Measurements from ENCODE around the gene KIF19.
A peak's percentile ranks its signal among the peaks of the same experiment; 100 is the strongest.

The KIF19 gene

DNA sequence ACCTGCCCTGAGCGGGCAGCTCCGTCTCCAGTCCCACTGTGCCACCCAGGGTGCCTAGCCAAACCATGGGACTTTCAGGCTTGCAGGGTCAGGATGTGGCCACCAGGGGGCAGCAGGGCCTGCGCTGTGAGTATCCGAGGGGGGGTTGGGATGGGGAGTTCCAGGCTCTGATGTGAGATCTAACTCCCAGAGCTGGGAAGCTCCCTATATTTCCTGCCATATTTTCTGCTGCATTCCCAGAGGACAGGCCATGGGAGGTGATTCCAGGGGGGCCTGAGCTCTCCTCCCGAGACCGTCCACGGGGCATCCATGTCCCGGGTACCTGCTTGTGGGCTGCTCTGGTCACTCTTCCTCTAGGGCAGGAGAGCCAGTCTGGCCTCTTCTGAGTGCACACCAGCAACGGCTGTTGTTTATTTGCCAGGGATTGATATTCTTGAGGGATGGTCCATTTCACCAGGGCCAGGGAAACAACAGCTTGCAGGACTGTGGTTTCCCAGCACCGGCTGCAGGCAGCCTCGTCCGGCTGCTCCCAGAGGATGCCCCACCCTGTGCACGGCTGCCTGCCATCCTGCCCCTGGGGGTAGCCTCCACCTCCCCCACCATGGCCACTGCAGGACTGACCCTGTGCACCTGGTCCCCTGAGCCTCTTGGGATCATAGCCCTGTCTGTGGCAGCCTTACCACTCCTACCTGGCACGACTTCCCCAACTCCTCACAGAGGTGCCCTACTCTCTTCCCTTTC, 42.5 kb downstream of the KIF19 start:
- peak; percentile 72 for DNase-seq (ENCODE audit: low read depth)
- no peaks in the 10 kb centered on the region for H3K9me3 ChIP-seq (ENCODE audit: control insufficient read depth, low read length)

DNA sequence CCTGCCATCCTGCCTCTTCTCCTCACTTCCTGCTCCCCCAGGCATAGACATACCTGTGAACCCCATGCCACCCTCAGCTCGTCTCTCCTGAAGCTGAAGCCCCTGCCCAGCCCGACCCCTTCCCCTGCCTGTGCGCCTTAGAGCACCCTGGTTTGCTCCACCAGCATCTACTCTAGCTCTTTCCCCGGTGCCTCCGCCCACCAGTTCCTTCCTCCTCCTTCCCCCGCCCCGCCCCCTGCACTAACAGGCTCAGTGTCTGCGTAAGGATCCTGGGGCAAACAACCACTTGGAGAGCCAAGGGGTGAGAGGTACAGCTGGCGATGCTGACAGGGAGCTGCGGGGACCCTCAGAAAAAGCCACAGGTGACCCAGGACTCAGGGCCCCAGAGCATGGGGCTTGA, 43.2 kb downstream of the KIF19 start:
- DNase-seq (ENCODE audit: low read depth), result no peak
- H3K4me3 ChIP-seq (ENCODE audit: low read length), result no peak overlapping the region
- H3K27me3 ChIP-seq (replicated peaks; ENCODE audit: control insufficient read depth, insufficient read depth, low read length), result peaks cover 59% of the 10 kb centered on the region
- H3K9me3 ChIP-seq (ENCODE audit: control insufficient read depth, low read length), result no peaks in the 10 kb centered on the region
- H3K36me3 ChIP-seq (ENCODE audit: control insufficient read depth, insufficient read depth, low read length, severe bottlenecking), result no peaks in the 10 kb centered on the region
- no peak overlapping the region for H3K9ac ChIP-seq (ENCODE audit: low read length)
- no peaks in the 10 kb centered on the region for H3K4me1 ChIP-seq (ENCODE audit: control insufficient read depth, insufficient read depth, low read length)

More for the DNA sequence above, 42.5 kb downstream of the KIF19 start:
- no peaks in the 10 kb centered on the region for H3K4me1 ChIP-seq (ENCODE audit: control insufficient read depth, insufficient read depth, low read length)
- no peaks in the 10 kb centered on the region for H3K36me3 ChIP-seq (ENCODE audit: control insufficient read depth, insufficient read depth, low read length, severe bottlenecking)
- no peak overlapping the region for H3K9ac ChIP-seq (ENCODE audit: low read length)
- peaks cover 53% of the 10 kb centered on the region for H3K27me3 ChIP-seq (replicated peaks; ENCODE audit: control insufficient read depth, insufficient read depth, low read length)
- H3K4me3 ChIP-seq (ENCODE audit: low read length), result no peak overlapping the region

DNA sequence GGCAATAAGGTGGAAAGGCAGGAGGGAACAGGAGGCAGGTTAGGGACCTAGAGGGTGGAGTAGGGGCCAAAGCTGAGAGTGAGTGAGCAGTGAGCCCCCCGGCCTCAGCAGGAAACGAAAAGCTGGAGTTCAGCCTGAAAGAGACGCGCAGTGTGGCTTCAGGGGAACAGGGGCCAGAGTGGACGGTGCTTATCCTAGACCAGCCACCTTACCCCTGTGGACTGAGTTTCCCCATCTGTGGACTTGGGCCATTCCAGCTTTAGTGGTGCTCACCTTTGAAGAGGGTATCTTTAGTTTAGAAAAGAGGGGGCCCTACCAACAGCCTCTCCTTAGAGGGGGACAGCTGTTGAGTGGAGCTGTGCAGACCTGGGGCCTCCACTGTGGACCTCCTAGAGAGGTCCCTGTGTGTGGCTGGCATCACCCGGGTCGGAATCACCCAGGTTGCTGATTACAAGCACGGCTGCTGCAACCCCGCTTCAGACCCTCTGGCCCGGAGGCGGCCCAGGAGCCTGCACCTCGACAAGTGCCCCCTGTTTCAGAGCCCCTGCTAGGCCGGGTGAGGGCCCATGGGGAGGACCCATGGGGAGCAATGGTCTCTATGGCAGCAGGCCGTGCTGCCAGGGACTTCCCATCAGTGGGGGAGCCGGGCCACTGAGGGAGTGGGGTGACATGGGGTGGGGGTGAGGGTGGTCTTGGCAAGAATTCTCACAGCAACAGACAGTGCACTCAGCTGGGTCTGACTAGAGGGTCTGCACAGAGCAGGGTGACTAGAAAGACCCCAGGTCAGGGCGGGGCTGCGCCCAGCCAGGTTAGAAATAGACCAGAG, 43.9 kb downstream of the KIF19 start:
- Histone ChIP-seq H3K9ac (ENCODE audit: low read length) (no peak overlapping the region), H3K4me1 (ENCODE audit: control insufficient read depth, insufficient read depth, low read length) (no peaks in the 10 kb centered on the region), H3K36me3 (ENCODE audit: control insufficient read depth, insufficient read depth, low read length, severe bottlenecking) (no peaks in the 10 kb centered on the region), H3K4me3 (ENCODE audit: low read length) (no peak overlapping the region), H3K9me3 (ENCODE audit: control insufficient read depth, low read length) (no peaks in the 10 kb centered on the region), H3K27me3 (replicated peaks; ENCODE audit: control insufficient read depth, insufficient read depth, low read length) (peaks cover 63% of the 10 kb centered on the region)
- no peak for DNase-seq (ENCODE audit: low read depth)

DNA sequence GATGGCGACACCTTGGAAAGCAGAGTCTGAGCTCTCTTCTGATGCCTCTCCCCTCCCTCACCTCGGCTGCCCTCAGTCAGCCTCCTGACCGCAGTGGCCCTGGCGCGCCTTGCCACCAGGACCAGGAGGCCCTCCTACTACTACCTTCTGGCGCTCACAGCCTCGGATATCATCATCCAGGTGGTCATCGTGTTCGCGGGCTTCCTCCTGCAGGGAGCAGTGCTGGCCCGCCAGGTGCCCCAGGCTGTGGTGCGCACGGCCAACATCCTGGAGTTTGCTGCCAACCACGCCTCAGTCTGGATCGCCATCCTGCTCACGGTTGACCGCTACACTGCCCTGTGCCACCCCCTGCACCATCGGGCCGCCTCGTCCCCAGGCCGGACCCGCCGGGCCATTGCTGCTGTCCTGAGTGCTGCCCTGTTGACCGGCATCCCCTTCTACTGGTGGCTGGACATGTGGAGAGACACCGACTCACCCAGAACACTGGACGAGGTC, 45.7 kb downstream of the KIF19 start:
- Histone ChIP-seq H3K36me3 (ENCODE audit: control insufficient read depth, insufficient read depth, low read length, severe bottlenecking) (no peaks in the 10 kb centered on the region), H3K4me3 (ENCODE audit: low read length) (no peak overlapping the region), H3K4me1 (ENCODE audit: control insufficient read depth, insufficient read depth, low read length) (no peaks in the 10 kb centered on the region), H3K9me3 (ENCODE audit: control insufficient read depth, low read length) (no peaks in the 10 kb centered on the region), H3K27me3 (replicated peaks; ENCODE audit: control insufficient read depth, insufficient read depth, low read length) (peaks cover 66% of the 10 kb centered on the region), H3K9ac (ENCODE audit: low read length) (no peak overlapping the region)
- DNase-seq (ENCODE audit: low read depth), result no peak

DNA sequence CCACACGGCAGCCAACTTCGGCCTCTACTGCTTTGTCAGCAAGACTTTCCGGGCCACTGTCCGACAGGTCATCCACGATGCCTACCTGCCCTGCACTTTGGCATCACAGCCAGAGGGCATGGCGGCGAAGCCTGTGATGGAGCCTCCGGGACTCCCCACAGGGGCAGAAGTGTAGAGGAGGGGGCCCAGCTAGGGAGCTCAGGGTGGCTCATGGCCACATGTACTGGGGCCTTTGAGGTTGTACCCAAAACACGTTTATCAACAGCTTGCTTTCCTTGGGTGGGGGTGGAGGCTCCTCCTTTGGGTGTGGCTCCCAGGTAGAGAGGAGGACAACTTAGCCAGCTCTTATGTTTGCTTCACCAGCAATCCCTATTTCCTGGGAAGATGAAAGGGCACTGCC, 46.4 kb downstream of the KIF19 start:
- H3K36me3 ChIP-seq (ENCODE audit: control insufficient read depth, insufficient read depth, low read length, severe bottlenecking), result no peaks in the 10 kb centered on the region
- no peak overlapping the region for H3K4me3 ChIP-seq (ENCODE audit: low read length)
- no peak overlapping the region for H3K9ac ChIP-seq (ENCODE audit: low read length)
- no peaks in the 10 kb centered on the region for H3K9me3 ChIP-seq (ENCODE audit: control insufficient read depth, low read length)
- peaks cover 68% of the 10 kb centered on the region for H3K27me3 ChIP-seq (replicated peaks; ENCODE audit: control insufficient read depth, insufficient read depth, low read length)
- H3K4me1 ChIP-seq (ENCODE audit: control insufficient read depth, insufficient read depth, low read length), result no peaks in the 10 kb centered on the region
- DNase-seq (ENCODE audit: low read depth), result no peak

DNA sequence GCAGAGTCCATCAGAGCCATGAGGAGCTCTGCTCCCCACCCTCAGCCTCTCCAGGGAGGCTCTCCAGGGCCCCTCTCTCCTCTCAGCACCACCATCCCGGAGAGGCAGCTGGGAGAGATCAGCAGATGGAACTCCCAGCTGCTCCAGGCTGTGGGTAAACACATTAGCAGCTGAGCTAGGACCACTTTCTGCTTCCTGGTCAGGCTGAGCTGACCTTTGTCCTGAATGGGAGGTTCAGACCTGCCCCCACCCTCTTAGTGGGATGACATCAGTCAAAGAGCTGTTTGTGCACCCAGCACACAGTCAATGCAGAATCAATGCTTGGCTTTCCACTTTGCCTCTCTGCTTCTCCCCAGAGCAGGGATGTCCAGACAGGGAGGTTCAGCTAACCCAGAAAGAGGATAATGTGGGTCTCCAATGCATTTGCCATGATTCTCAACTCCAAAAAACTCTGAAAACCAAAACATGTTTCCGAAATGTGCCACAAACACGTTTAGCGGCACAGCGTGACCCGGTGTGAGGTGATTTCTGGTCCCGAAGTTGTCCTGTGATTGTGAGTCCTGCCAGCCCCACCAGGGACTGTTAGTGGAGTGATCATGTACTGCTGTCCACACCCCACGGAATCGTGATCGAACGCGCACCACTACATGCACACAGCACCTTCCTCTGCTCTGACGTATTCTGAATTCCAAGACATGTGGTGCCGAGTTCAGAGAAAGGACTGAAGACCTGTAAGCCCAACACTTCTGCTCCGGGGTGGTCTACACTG, 48.0 kb downstream of the KIF19 start:
- Histone ChIP-seq H3K4me3 (ENCODE audit: low read length) (no peak overlapping the region), H3K9me3 (ENCODE audit: control insufficient read depth, low read length) (no peaks in the 10 kb centered on the region), H3K9ac (ENCODE audit: low read length) (no peak overlapping the region), H3K27me3 (replicated peaks; ENCODE audit: control insufficient read depth, insufficient read depth, low read length) (peaks cover 59% of the 10 kb centered on the region), H3K4me1 (ENCODE audit: control insufficient read depth, insufficient read depth, low read length) (no peaks in the 10 kb centered on the region), H3K36me3 (ENCODE audit: control insufficient read depth, insufficient read depth, low read length, severe bottlenecking) (no peaks in the 10 kb centered on the region)
- no peak for DNase-seq (ENCODE audit: low read depth)

DNA sequence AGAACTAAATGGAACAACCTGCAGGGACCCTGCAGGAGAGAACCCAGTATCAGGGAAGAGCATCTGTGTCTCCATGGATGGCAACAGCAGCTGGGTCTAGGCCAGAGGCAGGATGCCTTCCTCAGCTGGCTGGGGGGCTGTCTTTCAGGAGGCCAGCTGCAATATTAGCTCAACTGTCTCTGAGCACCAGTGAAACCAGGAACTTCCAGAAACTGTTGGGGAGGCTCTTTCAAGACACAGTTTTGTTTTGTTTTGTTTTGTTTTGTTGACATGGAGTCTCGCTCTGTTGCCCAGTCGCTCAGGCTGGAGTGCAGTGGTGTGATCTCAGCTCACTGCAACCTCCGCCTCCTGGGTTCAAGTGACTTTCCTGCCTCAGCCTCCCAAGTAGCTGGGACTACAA, 48.8 kb downstream of the KIF19 start:
- Histone ChIP-seq H3K36me3 (ENCODE audit: control insufficient read depth, insufficient read depth, low read length, severe bottlenecking) (no peaks in the 10 kb centered on the region), H3K4me1 (ENCODE audit: control insufficient read depth, insufficient read depth, low read length) (peaks cover 4% of the 10 kb centered on the region), H3K4me3 (ENCODE audit: low read length) (no peak overlapping the region), H3K9me3 (ENCODE audit: control insufficient read depth, low read length) (no peaks in the 10 kb centered on the region), H3K27me3 (replicated peaks; ENCODE audit: control insufficient read depth, insufficient read depth, low read length) (peaks cover 53% of the 10 kb centered on the region), H3K9ac (ENCODE audit: low read length) (no peak overlapping the region)
- DNase-seq (ENCODE audit: low read depth), result no peak

DNA sequence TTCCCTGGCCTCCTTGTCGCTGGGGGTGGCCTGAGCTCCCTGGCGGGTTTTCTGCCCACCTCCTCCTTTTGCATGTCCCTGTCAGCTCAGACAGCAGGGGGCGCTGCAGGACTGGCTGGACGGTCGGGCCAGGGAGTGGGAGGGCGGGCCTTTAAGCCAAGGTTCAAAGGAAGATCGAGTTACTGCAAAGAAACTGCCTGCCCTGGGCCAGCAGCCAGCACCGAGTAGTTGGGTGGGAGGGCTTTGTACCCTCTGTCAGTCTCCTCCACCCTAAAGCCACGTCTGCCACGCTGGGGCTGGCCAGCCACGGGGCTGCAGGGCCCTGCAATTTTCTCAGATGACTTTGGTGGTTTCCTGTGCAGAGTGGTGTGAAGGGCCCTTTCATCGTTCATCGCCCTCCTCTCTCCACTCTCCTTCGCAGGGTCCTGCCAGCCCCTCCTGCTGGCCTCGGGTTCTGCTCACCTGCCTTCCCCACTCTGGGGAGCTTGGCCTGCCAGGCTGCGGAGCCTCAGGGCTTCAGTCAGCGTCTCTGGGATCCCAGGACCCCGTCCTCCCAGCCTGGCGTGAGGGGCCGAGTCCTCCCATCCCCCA, 53.6 kb downstream of the KIF19 start:
- Histone ChIP-seq H3K4me3 (ENCODE audit: low read length) (no peak overlapping the region), H3K27me3 (replicated peaks; ENCODE audit: control insufficient read depth, insufficient read depth, low read length) (peaks cover 42% of the 10 kb centered on the region), H3K4me1 (ENCODE audit: control insufficient read depth, insufficient read depth, low read length) (peaks cover 8% of the 10 kb centered on the region), H3K9me3 (ENCODE audit: control insufficient read depth, low read length) (no peaks in the 10 kb centered on the region), H3K36me3 (ENCODE audit: control insufficient read depth, insufficient read depth, low read length, severe bottlenecking) (no peaks in the 10 kb centered on the region), H3K9ac (ENCODE audit: low read length) (no peak overlapping the region)
- DNase-seq (ENCODE audit: low read depth), result peak; percentile 78

DNA sequence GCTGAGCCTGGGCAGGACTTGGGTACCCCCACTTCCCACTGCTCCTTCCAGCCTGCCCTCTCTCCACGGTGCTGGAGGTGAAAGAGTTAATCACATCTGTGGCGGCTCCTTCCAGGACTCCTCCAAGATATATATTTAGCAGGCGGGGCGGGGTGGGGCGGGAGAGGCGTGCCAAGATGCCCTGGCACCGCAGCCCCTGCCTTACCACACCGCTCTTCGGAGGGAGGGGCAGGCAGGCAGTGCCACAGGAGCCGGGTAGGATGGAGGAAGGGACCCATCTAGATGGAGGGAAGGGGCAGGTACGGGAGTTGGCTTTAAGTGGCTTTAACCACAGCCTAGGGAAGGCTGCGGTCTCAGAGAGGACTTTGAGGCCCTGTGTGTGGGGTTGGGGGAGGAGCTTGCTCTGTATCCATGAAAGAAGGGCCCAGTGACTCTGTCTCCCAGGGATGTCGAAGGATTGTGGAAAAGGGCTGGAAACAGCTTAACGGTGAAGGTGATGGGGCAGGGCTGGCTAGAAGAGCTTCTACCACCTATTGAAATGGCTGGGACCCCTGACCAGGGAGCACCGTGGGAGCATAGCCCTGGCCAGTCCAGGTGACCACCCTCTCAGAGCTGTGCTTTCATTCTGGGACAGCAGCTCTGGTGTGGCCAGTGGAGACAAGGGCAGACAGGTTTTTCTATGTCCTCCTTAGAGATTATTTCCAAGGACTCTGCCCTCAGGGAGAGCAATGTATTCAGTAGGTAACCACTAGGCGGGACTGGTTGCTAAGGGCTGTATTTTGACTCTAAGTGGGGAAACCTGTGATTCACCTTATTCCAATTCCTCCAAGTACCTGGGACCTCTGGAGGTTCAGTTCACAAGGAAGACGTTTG, 54.3 kb downstream of the KIF19 start:
- Histone ChIP-seq H3K4me1 (ENCODE audit: control insufficient read depth, insufficient read depth, low read length) (peaks cover 8% of the 10 kb centered on the region), H3K27me3 (replicated peaks; ENCODE audit: control insufficient read depth, insufficient read depth, low read length) (peaks cover 40% of the 10 kb centered on the region), H3K9ac (ENCODE audit: low read length) (no peak overlapping the region), H3K9me3 (ENCODE audit: control insufficient read depth, low read length) (no peaks in the 10 kb centered on the region), H3K4me3 (ENCODE audit: low read length) (no peak overlapping the region), H3K36me3 (ENCODE audit: control insufficient read depth, insufficient read depth, low read length, severe bottlenecking) (no peaks in the 10 kb centered on the region)
- DNase-seq (ENCODE audit: low read depth), result no peak
